COLO829 (cell line): ENCODE data around the gene CDYL.
"Not testable (repeated sequence)": the region's sequence is repeated elsewhere in the genome, so short reads cannot be mapped to it uniquely, and the experiment has no call there.

Experiments used
- DNase-seq: peaks from one replicate; pipeline ENCODE4 v3.0.0; 2012; ENCODE audit warnings: low spot score

CDYL gene

DNA sequence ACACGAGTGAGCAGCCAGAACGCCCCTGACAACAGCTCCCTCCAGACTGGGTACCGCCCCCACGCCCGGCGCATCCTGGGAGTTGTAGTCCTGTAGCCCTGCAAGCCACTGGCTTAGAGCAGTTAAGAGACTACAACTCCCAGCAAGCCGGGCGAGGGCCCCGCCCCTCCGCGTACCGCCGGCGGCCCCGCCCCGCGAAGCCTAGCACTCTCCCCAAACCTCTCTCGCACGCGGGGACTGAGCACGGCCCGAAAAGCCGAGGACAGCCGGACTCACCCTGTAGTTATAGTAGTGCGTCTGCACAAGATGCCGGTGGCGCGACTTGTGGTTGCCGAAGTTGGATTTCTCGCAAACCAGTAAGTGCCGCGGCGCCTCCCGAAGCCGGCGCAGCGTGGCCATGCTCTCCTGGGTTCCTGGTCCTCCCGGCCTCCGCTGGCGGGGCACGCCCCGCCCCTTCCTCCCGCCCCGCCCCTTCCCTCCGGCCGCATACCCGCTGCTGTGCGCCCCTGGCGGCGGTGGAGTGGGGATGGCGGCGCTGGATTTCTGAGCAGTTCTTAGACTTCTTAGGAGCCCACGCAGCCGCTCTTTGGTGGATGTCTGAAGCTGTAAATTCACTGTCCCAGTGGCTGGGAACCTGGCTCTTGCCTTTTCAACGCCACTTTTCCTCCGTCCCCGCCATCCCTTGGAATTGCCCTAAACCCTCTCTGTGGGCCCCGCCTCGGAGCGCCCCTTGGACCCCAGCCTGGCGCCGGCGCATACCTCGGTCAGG lies 227.6 kb downstream of the CDYL start, which contains the start of gene RPP40:
Gene RPP40 (minus strand): TSS at position 434 of the 769 bp plus-strand sequence. CDS start 35 bp downstream, at position 399.
- DNase-seq = peak; percentile 97

GRCh38 chr6:5004373-5005037 lies 228.3 kb downstream of the CDYL start:
- no peak for DNase-seq

DNA sequence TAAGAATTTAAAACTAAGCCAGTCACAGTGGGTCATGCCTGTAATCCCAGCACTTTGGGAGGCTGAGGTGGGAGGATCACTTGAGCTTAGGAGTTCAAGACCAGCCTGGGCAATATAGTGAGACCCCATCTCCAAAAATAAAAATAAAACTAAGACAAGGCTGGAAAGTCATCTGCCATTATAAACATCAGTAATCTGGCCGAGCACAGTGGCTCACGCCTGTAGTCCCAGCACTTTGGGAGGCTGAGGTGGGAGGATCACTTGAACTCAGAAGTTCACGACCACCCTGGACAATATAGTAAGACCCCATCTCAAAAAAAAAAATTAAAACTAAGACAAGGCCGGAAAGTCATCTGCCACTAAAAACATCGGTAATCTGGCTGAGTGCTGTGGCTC lies 228.8 kb downstream of the CDYL start:
- not testable (repeated sequence) for DNase-seq
